Measurements from ENCODE around the gene SORCS2.

Gene SORCS2

DNA sequence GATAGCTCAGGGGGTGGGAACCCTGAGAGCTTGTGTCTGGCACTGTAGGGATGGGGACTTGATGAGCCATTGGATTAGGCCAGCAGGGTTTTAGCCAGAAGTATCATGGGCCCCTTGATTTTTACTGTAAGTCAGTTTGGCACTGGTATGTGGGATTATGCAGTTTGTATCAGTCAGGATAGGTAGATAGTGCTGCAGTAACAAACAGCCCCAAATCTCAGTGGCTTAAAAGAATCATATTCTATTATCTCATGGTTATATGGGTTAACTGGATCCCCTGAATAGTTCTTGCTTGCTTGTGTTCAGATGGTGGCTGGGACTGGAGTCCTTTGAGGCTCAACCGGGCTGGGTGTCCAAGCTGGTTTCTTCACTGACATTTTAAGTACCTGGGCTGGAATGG is 56.5 kb downstream of the SORCS2 start:
- no peak for DNase-seq

DNA sequence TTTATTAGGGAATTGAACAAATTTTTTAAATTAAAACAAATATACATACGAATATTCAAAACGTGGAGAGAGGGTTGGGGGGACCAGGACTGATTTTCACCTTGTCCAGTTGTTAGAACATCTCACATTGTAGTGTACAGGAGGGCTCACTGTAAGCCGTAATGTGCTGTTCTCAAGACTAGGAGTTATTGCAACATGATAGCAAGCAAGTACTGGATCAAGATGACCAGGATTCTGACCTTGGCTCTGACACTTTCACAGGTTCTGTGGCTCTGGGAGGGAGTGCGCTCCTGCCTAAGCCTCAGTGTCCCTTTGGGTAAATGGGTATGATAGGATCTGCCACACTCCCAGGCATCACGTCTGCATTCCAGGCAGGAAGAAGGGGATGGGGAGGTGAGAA is 59.0 kb downstream of the SORCS2 start:
- no peak for DNase-seq

DNA sequence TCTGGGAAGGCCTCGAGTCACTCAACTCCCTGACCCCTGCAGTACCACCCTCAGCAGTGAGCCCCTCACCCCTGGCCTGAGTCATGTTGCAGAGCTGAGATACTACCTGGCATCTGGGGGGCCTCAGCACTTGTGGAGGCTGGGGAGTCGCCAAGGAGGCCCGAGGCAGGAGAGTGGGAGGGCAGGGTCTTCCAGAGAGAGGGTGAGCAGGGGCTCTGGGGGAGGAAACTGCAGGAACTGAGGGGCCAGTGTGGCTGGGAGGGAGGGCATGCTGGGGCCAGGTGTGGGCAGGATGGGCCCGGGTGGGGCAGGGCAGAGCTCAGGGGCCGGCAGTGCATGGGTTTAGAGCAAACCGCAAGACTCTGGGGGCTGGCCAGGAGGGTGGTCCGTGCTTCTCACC is 59.7 kb downstream of the SORCS2 start:
- no peak for DNase-seq

DNA sequence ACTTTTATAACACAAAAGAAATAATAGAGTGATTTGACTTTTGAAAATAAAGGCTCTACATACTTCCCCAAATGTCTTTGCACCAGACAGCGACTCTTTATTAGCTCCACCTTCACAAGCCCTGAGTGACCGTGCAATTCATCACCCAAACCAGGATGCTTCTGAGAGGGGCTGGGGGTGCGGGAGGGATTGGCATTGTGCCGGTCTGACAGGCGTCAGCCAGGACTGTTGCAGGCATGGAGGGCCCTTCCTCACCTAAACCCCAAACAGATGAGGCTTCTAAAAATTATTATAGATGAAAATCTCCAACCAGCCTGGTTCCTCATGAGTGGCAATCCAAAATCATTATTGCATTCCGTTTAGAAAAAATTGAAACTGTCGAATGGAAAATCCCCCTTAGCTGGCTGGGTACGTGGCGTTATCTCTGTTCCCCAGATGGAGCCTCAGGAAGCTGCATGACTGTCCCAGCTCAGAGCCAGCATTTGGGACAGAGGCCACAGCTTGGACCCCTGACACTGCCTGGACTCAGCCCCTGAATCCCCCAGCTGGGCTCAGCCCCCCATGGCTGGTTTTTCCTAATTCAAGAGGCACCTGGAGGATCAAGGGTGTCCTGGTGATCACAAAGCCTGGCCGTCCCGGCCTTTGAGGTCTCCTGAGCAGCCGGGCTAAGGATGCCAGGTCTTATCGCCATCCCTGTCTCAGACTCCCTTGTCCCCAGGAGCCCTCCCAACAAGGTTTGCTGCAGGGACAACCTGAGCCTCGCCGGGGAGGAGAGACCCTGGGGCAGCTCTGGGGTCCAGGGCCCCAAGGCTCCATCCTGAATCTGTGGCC is 60.4 kb downstream of the SORCS2 start:
- DNase-seq = no peak

DNA sequence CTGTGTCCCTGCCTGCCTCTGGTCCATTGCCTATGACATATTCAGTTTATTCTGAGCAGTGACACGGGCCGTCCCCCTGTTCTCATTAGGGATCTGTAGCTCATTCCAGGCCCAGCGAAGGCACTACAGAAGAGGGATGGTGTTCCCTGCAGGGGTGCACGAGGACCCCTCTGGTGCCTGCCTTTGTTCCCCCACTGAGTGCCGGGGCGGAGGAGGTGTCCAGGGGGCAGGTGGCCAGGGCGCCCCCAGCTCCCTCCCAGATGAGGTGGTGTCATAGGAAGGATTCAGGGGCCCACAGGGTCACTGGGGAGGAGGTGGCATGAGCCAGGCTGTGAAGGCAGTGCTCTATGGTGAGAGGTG is 61.0 kb downstream of the SORCS2 start:
- DNase-seq = no peak

DNA sequence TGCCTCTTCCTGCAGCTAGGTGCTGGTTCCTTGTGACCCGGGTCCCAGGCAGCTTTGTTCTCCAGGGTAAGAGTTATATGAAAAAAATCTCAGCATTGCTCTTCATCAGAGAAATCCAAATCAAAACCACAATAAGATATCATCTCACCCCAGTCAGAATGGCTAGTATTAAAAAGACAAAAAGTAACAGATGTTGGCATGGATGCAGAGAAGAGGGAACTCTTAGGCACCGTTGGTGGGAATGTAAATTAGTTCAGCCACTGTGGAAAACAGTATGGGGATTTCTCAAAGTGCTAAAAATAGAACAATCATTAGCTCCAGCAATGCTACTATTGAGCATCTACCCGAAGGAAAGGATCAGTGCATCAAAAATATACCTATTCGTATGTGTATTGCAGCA is 61.5 kb downstream of the SORCS2 start:
- DNase-seq = no peak

DNA sequence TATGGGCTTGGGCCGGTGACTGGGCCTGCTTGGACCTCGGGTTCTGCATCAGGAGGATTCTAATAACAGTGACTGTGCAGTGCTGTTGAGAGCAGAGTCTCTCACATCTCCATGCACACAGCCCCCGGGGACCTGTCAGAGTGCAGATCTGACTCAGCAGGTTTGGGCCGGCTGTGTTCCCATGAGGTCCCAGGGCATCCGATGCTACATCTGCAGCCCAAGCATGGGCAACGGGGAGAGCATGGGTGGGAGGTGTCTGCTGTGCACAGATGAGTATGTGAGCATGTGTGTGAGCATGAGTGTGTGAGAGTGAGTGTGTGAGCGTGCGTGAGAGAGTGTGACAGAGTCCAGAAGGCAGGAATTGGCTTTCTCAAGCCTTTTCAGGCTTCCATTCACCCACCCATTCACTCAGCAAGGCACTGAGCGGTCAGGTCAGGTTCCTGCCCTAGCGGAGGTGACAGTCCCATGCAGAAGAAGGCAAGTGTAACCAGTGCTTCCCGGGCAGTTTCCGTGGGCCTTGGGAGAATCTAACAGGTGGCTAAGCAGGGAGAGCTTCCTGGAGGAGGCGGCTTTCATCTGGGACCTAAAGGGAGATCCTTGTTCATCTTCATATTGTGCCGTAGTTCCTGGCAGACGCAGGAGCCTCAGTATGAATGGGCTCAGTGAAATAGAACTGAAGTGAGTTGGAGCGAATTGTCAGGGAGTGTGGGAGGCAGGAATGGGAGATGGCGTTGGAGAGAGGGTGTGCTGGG is 62.6 kb downstream of the SORCS2 start:
- DNase-seq = no peak

DNA sequence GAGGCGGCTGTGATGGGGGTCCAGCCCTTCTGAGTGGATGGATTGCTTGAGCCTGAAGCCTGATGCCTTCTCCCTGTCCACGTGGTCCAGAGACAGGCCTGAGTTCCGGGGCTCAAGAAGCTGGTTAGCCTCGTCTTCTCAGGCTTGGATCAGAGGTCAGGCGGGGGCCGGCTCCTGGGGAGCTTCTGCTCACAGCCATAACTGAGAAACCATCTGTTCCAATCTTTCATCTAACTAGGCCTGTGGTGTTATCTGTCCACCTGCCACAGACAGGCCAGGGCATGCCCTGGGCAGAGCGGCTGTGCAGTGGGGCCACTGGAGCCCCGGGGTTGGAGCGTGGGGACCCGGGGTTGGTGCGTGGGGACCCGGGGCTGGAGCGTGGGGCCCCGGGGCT is 63.1 kb downstream of the SORCS2 start:
- DNase-seq = no peak

DNA sequence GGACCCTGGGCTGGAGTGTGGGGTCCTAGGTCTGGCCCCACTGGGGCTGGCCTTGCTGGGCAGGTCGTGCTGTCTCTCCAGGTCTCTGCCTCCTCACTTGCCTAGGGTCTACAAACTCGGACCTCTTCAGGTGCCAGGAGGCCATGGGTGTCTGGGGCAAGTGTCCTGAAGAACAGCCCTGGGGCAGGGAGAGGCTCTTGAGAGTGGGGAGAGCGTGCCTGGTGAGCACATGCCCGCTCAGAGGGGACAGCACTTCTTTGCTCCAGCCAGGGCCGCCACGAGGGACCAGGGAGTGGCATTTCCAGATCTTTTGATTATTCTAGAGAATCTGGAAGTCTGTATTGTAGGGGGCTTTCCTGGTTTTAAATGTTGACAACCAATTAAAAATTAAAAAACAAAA is 63.7 kb downstream of the SORCS2 start:
- DNase-seq = no peak

DNA sequence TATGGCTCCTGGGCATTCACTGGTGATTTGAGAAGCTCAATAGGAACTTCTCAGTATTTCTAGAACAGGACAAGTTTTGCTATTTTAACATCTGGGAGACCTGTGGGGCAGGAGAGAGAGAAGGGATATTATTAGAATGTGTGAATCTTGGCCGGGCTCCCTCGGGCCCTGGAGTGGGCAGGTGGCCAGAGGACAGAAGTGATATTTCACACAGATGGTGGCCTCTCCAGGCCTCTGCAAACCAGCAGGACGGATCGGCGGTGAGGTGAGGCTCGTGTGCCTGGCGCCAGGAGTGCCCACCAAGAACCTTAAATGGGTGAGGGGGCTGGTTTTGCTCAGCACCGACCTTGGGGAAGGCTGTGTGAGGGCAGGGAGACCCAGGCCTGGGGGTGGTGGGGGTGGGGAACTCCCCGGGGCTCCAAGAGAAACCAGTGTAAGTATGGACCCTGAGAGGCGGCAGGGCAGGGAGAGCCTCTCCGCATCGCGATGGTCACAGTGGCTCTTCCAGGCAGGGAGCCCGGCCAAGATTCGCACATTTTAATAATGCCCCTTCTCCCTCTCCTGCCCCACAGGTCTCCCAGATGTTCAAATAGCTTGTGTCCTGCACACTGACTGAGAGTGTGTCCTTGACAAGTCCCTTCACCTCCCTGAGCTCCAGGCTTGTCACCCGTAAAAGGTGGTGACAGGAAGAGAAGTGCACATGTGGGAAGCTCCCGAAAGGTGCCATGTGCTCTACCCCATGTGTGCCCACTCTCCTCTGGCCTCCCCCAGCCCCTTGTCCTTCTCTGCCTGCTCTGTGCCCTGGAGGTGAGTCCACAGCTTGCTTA is 64.9 kb downstream of the SORCS2 start:
- no peak for DNase-seq

DNA sequence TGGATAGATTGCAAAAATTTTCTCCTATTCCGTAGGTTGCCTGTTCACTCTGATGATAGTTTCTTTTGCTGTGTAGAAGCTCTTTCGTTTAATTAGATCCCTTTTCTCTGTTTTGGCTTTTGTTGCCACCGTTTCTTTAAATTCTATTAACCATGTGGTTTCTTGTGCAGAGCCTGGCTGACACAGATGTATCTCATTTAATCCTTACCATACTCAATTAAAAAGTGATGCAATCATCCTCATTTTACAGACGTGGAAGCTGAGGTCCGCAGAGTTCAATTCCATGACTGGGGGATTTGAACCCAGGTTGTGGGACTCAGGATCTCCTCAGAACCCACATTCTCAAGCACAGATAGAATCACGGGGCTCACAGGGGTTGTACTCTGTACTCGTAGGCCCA is 66.7 kb downstream of the SORCS2 start:
- DNase-seq = no peak

DNA sequence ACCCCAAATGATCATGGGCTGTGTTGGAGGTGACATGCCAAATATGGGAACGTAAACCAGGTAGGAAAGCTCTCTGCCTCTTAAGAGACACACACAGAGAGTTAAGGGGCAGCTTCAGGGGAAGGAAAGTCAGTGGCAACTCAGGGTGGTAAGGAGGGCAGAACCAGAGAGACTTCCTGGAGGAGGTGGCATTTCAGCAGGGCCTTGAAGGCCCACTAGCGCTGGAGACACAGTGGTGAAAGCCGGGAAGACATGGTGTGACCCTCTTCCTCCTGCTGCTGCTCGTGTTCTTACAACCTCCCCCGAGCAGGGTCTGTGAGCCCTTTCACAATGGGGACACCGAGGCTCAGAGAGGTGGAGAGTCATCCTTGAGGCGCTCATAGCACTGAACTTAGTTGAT is 68.2 kb downstream of the SORCS2 start:
- no peak for DNase-seq

DNA sequence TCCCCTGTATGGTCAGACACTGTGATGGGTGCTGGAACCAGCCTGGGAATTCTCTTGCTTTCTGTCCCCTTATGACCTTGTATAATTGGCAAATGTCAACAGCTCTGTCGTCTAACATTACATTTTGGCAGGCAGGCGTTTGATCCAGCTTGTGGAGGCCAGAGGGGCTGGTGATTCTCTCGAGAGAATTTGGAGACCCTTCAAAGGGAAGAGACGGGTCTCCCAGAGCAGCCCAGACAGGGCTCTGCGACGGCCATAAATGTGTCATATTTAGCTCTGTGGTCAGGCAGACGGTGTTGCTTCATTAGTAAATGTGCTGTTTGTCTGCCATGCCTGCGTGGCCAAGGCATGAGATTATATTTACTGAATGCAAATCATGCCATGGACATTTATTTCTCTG is 68.7 kb downstream of the SORCS2 start:
- DNase-seq = no peak

DNA sequence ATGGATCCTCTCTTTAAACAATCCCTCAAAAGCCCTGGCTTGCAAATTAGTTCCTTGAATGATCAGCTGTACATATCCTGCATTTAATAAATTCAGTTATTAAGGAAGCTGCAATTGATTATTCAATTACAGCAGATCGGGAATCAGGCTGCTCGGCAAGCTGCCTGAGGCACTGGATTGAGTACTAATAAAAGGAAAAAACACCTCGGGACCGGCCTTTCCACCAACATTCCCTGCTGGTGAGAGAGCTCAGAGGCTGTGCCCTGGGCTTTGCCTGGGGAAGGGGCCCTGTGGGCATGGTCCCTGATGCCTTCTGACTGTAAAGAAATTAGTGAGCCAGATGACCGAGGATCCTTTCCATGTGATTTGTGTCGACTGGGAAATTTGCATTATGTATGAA is 69.2 kb downstream of the SORCS2 start:
- no peak for DNase-seq

DNA sequence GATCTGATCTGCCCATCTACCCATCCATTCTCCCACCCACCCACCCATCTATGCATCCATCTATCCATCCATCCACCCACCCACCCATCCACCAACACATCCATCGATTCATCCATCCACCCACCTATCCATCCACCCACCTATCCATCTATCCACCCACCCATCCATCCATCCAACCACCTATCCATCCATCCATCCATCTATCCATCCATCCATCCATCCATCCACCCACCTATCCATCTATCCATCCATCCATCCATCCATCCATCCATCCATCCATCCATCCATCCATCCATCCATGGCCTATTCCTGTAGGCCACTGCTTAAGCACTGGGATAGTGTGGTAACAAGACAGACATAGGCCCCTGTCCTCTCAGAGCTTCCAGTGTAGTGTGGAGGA is 69.8 kb downstream of the SORCS2 start:
- no peak for DNase-seq

DNA sequence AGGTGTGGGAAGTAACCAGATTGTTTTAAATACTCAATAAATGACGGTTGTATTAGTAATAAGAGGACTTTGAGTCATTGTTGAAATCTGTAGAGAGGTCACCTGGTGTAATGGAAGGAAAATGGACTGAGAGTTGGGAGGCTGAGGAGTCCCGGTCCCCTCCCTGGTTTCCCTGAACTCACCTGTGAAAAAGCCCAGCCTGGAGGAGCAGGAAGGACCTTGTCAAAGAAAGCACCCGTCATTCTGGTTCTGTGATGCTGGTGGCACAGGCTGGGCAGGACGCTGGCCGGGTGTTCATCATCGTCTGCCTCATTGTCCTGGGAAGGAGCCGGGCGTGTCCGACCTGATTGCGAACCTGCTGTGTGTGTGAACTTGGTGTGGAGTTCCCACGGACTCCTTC is 70.8 kb downstream of the SORCS2 start:
- DNase-seq = no peak

DNA sequence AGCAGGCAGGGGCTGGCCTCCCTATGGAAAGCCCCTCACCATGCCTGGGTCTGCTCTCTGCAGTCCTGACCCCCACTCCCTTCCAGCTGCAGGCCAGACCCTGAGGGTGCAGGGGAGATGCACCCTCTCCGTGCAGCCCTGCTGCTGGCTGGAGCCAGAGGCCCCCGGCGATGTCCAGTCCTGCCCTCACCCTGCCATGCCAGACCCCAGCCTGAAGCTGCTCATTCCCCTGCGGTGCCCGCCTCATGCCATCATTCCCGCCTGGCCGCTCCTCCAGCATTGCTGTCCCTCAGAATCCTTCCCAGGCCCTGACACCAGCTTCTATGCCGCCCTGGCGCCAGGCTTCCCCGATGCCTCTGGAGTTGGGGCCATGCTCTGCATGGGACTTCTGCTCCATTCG is 72.4 kb downstream of the SORCS2 start:
- DNase-seq = no peak

DNA sequence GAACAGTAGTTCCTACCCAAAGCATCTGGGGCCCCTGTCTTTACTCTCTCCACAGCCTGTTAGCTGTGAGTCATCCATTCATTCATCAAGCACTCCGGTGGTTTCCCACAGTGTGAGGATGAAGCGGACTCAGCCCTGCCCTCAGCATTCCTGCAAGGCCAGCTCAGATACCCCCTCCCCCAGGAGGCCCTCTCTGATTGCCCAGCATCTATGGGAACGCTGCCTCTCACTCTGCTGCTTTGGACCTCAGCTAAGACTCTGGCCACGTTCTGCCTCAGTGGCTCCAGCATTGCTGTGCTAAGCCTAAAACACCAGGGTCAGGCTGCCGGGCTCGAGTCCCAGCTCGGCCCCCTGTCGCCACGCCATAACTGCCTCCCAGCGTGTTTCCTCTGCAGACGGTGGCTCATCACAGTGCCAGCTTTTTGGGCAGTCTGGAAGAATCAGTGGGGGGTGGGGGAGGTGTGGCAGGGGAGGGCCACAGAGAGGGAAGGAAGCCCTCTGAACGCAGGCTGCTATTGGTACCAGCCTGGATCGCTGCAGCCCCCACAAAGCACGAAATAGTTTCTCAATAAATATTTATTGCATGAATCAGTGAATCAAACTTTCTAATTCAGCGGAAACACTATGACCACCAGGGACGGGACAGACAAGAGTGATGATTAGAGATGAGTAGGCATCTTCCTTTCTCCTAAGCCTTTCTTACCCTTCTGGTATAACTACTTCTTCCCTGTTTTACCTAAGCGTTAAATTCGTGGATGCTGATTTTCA is 74.4 kb downstream of the SORCS2 start:
- DNase-seq = no peak

DNA sequence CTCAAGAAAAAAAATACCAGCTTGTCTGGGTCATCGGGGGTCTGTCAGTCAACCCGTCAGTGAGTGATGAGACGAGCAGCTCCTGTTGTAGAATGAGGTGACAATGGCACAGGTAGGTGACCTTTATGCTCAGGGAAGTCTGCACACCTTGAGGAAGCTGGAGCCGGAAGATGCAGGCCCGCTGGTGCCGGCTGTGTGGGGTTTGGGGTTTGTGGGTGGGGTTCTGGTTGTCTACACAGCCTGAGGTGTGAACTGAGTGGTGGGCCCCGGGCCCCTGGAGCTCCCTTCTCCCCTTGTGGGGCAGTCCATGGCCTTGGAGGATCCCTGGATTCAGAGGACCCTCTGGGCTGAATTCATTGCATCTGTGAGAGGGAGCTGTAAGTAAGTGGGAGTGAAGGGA is 75.5 kb downstream of the SORCS2 start:
- DNase-seq = no peak

DNA sequence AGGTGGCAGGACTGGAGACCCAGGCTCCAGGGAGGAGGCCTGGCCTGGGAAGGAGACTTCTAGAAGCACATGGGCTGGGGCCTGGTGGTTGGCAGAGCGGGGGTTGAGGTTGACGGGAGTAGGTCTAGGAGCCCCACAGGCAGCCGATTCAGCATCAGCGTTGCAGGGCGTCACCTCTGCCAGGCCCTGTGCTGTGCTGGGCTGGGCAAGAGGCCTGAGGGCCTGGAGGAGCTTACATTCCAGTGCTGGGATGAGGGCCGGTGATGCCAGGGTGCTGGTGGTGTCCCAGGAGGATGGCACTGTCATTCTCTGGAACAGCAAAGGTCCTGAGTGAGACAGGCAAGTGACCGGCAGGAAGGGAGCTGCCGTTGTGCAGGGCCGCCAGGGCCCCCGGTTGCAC is 76.6 kb downstream of the SORCS2 start:
- no peak for DNase-seq

DNA sequence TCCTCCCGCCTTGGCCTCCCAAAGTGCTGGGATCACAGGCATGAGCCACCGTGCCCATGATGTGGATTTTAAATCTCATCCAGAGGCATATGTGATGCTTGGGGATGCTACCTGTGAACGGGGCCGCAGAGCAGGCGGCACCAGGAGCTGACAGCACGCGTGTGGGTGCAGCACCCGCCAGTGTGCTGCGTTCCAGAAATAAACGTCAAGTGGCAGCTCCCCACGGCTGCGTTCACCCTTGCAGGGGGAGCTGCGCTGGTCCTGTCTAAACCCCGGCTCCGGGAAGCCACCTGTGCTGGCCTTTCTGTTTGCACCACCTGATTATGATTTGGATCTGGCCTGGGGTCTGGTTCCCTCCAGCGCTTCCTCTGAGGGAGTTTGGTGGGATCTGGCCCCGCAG is 77.8 kb downstream of the SORCS2 start:
- no peak for DNase-seq

DNA sequence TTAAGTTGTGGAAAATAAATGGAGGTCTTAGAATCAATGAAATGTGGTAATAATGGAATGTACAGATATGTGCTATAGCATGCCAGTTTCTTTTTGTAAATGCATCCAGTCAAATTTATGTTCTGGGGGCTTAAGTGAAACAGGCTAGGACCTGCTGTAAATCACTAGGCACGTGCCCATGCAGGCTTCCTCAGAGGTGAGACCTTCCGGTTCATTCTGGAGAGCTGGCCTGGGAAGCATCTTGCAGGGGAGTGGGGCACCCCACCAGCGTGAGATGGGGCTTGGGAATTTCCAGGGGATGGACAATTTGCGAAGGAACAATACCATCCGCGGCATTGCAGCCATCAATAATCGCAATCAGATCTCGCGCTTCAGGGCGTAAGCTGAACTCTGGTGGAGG is 80.1 kb downstream of the SORCS2 start:
- no peak for DNase-seq

DNA sequence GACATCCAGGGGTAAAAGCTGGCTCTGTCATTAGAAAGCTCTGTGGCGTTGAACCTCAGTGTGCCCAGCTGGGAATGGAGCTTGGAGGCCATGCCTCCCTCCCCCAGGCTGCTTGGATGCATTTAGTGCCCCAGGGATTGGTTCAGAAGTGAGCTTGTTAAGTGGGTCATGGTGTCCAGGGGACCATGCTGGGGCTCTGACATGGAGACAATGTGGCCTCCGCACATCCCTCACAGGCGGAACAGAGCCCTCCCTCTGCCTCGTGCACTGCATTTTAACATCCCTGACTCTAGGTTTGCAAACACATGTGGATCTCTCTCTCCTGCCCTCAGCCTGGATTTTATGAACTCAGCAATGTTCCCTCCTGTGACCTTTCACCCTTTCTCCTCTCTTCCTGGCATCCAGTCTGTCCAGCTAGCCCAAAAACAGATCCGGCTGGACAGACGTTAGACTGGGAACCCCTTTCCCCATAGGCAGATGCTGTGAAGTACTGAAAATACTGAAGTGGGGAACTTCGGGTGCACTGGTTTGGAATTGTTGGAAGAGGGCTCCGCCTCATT is 81.5 kb downstream of the SORCS2 start:
- no peak for DNase-seq
